Stimulated activated naive CD4-positive, alpha-beta T cell treated with Interleukin-2 at 50 U/mL for 16 hours (primary cell): Measurements from ENCODE around the gene VAT1L.

Experiments used
- DNase-seq: peaks from one replicate; lab custom pipeline; 2025; lab: John Stamatoyannopoulos, UW

VAT1L gene

GRCh38 chr16:77788181-77789084 lies at the start of gene VAT1L:
TSS of gene VAT1L (plus strand) at chr16:77788564. CDS start at chr16:77788683, 119 bp downstream.
- no peak for DNase-seq

GRCh38 chr16:77738706-77739558 lies 49.4 kb upstream of the VAT1L start:
- DNase-seq: no peak

- no peak for DNase-seq
Observed at GRCh38 chr16:77739559-77739892, 48.8 kb upstream of the VAT1L start.

GRCh38 chr16:77744141-77744540 lies 44.2 kb upstream of the VAT1L start:
- DNase-seq: no peak

- DNase-seq: no peak
Observed at GRCh38 chr16:77745972-77746371, 42.4 kb upstream of the VAT1L start.

- DNase-seq: no peak
Observed at GRCh38 chr16:77748421-77749005, 39.9 kb upstream of the VAT1L start.

- DNase-seq: no peak
Observed at GRCh38 chr16:77749415-77749814, 38.9 kb upstream of the VAT1L start.

- DNase-seq: no peak
Observed at GRCh38 chr16:77758046-77758445, 30.3 kb upstream of the VAT1L start.

- no peak for DNase-seq
Observed at GRCh38 chr16:77758508-77758907, 29.9 kb upstream of the VAT1L start.

- DNase-seq: no peak
Observed at GRCh38 chr16:77759201-77759600, 29.2 kb upstream of the VAT1L start.

- no peak for DNase-seq
Observed at GRCh38 chr16:77759821-77760220, 28.5 kb upstream of the VAT1L start.

- DNase-seq: no peak
Observed at GRCh38 chr16:77760800-77761199, 27.6 kb upstream of the VAT1L start.

GRCh38 chr16:77761204-77761603 lies 27.2 kb upstream of the VAT1L start:
- no peak for DNase-seq

- DNase-seq: no peak
Observed at GRCh38 chr16:77762262-77762661, 26.1 kb upstream of the VAT1L start.

GRCh38 chr16:77763994-77764393 lies 24.4 kb upstream of the VAT1L start:
- no peak for DNase-seq

- DNase-seq: no peak
Observed at GRCh38 chr16:77767211-77767610, 21.2 kb upstream of the VAT1L start.

GRCh38 chr16:77767826-77768225 lies 20.5 kb upstream of the VAT1L start:
- DNase-seq: no peak

GRCh38 chr16:77775911-77776909 lies 12.2 kb upstream of the VAT1L start:
- DNase-seq: no peak

- no peak for DNase-seq
Observed at GRCh38 chr16:77777745-77778144, 10.6 kb upstream of the VAT1L start.

- DNase-seq: no peak
Observed at GRCh38 chr16:77780378-77780837, 8.0 kb upstream of the VAT1L start.

GRCh38 chr16:77781091-77781490 lies 7.3 kb upstream of the VAT1L start:
- DNase-seq: no peak
